T-helper 9 cell (primary cell): ENCODE results near the gene SULT2B1.
A peak's percentile ranks its signal among the peaks of the same experiment; 100 is the strongest.

Experiments used
- DNase-seq: peaks from one replicate; pipeline ENCODE4 v3.0.0-alpha.2; 2020

Gene SULT2B1

DNA sequence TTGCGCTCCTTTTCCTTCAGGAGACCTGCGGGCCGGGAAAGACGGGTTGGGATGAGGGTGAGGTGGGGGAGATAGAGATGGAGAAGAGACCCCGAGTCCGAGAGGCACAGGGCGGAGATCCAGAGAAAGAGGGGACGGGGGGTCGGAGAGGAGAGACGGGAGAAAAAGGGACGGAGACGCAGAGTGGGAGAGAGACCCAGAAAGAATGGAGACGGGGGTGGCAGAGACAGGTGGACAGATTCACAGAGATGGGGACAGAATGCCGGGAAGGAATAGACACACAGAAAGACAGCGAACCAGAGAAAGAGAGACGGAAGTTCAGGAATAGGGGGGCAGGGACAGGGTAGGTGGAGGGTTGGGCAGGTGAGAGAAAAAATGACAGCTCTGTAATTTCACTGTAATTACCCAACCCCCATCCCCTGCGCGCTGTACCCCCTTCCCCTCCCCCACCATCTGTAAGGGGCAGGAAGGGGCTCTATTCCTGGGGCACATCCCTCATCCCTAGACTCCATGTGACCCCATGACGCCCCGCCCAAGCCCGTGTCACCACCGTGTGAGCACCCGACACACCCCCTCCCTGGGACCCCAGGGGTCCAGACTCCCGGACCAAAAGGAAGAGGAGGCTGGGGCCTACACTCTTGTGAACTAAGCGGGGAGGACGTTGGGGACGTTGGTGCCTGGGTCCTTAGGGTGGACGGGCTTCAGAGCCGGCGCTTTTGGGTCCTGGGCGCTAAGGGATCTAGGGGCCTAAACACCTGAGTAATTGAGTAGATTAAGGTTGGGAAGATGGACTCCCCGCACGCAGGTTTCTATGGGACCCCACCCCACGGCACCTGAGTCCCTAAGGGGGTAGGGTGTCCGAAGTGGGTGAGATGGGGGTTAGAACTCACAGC lies 84.2 kb downstream of the SULT2B1 start:
- no peak for DNase-seq

DNA sequence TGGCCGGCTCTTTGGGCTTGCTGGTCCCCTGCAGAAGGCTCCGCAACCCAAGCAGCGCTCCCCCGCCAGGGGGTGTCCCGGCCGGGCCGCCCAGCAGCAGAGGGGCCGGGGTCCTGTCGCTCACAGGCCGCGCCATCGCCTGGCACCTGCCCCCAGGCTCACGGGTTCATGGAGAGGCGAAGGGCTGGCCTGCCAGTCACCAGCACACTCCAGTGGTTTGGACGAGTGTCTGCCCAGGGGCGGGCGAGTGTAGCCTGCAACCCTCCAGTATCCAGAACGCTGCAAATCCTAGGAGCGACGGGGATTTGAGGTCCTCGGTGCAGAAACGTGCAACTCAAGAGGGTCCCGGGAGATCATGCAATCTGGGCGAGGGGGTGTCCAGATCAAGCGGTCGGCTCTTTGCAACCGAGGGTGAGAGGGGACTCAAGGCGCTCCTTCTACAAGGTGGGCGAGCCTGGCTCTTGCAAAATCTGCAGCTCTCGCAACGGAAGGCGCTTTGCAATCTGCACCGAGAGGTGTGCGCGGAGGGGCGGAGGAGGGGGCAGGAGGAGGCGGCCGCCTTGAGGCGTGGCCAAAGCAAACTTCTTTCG lies 85.0 kb downstream of the SULT2B1 start, which contains the start of gene DBP:
Gene DBP, minus strand, starts transcription at position 521 of the 590 bp plus-strand sequence. Its CDS starts 385 bp downstream, at position 136.
- DNase-seq, result peak; percentile 33

DNA sequence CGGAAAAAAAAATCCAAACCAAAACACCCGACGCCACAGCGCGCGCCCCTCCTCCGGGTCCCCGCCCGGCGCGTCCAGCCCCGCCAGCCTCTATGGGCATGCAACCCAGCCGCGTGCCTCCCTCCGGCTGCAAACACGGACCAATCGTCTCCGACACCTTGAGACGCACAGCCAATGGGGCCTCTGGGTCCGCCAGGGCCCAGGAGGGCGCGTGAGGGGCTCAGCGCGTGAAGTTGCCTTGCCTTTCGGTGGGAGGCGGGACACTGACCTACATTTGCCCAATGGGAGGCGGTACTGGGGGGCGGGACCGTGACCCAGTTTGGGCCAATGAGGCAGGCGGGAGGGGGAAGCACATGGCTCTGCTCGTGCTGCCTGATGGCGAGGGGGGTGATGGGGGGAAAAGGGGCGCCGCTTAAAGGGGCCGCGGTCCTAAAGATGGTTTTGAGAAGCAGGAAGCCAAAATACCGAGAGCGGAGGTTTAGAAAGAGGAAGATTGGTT lies 85.5 kb downstream of the SULT2B1 start:
- peak; percentile 98 for DNase-seq

DNA sequence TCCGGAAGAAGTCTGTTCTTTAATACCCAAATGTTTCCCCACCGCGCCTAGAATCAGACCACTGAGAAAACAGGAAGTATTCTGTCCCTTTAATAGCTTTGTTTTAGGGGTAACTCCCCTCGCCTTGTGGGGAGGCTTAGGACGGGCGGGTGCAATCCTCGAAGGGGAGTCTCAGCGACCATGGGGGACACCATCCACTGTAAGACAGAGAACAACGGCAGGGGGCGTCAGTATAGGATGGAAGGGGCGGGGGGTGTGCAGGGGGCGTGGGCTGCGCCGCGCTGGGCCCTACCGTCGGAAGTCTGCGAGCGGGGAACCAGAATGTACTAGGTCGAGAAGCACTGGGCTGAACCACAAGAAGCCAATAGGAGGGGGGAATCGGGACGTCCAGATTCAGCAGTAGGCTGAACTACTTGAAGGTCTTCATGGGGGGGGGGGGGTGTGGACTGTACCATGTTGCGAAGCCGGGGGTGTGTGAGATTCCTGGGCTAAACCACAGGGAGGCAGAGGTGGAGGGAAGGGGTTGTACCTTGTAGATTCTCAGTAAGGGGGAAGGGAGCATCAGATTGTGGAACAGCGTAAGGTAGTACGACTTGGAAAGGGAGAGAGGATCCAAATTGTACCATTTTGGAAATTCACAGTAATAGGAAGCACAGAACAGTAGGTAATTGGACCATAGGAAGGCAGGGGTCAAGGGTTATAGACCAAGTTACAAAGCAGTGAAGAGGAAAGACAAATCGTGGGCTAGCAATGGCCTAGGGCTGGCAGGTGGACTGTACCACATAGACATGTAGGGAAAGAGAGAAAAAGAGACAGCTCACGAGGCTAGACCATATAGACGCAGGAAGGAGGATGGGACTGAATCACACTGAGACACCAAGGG lies 86.2 kb downstream of the SULT2B1 start:
- peak; percentile 77 for DNase-seq

DNA sequence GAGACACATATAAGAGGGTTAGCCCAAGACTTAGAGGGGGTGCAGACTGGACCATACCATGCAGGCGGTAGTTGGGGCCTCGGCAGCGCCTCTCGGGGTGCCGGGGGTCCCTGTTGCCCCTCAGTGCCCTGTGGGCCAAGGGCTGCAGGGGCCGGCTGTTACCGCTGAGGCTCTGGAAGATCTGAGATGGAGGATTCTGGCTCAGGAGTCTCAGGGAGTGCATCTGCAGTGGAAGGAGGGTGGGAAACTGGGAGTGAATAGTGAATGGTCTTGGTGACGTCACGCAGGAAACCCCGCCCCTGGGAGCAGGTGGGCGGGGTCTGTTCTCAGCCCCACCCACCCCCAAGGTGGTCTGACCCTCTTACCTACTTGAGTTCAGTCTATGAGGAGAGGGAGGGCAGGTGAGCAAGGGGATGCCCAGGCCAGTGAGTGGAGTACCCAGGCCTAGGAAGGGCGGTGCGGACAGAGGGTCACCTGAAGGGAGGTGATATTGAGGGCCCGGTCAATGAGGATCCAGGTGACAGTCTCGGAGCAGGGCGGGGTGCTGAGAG lies 86.9 kb downstream of the SULT2B1 start:
- DNase-seq, result no peak

DNA sequence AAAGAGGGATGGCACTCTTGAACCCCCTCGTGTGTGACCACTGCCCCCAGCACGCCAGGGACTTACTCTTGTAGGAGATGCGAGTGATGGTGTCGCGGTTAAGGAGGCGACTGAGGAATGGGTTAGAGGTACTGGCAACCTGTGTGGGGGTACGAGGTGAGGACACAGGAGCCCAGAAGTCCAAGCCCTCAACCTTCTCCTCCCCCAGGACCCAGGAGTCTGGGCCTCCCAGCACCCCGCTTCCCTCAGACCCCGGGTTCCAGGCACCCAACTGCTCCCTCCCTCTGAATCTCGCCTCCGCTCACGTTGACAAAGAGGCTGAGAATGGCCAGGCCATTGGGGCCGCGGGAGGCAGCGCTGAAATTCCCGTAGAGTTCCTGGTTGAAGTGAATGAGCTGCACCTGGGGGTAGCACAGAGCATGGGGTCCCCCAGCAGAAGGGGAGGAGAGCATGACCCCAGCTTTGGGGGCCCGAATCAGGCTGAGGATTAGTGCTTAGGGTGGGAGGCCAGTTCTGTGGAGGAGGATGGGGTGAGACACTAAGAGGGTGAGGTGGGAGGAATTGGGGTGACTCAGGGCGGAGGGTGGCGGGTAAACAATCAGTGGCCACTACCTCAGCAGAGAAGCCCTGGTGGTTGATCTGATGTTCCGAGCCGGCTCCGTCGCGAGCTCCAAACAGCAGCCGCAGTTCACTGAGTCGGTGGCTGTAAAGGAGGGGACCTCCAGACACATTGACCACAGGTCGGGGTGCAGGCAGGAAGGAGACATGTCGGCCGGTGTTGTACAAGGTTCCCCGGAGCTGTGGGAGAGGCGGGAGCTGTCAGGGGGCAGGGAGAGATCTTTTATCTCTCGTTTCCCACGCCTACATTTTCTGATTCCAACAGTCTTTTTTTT lies 87.8 kb downstream of the SULT2B1 start:
- no peak for DNase-seq

DNA sequence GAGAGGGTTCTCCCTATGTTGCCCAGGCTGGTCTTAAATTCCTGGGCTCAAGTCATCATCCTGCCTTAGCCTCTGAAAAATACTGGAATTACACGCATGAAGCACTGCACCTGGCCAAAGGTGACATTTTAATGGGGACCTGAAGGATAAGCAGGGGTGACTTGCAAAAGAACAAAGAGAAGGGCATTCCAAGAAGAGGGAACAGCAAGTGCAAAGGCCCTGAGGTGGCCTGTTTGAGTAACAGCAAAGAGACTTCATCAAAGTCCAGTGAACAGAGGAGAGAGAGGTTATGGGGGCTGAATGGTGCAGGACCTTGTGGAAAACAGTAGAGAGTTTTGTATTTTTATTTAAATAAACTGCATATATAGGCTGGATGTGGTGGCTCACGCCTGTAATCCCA lies 89.9 kb downstream of the SULT2B1 start:
- DNase-seq, result no peak

DNA sequence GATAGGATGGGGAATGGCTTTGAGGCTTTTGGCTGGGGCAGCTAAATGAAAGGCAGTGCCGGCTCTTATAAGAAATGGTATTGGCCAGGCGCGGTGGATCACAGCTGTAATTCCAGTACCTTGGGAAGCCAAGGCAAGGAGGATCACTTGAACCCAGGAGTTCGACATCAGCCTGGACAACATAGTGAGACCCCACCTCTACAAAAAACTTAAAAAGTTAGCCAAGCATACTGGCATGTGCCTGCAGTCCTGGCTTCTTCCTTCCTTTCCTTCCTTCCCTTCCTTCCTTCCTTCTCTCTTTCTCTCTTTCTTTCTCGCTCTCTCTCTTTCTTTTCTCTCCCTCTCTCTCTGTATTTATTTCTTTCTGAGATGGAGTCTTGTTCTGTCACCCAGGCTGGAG lies 90.9 kb downstream of the SULT2B1 start:
- DNase-seq, result no peak

DNA sequence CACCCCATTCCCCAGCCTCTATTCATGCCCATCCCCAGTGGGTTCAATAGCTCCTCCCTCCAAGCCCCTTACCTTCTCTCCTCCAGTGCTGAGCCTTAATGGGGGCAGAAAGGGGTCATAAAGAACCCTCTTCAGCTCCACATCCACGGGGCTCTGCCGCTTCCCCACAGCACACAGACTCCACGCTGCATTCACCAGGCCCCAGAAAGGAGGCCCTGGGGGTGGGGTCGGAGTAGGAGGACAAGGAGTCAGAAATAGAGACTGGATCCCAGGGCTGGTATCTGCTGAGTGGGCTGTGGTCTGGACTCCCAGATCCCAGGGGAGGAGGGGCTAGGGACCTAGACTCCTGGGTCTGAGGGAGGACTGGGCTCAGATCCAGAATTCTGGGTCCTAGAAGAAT lies 92.4 kb downstream of the SULT2B1 start:
- no peak for DNase-seq

DNA sequence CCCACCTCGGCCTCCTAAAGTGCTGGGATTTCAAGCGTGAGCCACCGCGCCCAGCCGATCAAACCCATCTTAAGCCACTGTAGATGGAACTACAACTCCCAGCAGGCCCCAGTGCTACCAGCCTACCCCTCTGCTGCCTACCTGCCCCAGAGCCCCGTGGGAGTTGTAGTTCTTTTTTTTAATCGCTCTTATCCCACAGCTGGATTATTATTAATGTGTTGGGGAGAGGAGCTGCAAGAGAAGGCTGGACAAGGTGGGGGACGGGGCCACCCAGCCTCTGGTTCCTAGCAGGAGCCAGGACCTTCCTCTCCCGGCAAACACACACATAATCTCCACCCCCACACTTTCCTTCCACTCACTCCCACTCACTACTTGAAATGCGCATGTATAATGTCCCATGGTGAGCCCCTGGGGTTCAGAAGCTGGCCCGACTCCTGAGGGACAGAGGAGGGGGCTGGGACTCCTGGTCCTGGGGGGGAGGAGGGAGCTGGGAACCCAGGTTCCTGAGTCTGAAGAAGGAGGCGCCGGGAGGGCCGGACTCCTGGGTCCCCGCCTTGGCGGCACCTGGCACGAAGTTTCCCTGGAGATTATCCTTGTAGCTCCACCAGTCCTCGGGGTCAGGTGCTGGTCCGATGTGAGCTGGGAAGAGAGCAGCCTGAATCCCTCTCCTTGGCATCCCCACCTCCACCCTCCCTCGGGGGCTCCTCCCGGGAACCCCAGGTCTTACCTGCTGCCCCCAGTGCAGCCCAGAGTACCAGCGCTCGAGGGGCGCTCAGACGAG lies 93.1 kb downstream of the SULT2B1 start:
- peak; percentile 63 for DNase-seq

DNA sequence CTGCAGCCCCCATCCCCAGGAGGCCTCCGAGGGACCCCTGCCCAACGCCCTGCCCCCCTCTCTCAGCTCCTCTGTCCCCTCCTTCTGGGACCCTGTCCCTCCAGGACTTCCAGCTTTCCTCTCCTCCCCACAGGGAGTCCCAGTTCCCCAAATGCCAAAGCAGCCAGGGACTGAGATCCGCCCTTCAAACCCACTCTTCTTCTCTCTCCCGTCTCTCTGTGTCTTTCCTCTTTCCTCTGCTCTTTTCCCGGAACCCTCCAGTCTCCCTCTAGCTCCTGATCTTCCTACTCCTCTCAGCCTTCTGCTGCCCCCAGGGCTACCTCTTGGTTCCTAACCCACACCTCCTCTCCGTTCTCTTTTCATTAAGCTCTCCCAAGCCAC lies 93.6 kb downstream of the SULT2B1 start:
- DNase-seq, result no peak

DNA sequence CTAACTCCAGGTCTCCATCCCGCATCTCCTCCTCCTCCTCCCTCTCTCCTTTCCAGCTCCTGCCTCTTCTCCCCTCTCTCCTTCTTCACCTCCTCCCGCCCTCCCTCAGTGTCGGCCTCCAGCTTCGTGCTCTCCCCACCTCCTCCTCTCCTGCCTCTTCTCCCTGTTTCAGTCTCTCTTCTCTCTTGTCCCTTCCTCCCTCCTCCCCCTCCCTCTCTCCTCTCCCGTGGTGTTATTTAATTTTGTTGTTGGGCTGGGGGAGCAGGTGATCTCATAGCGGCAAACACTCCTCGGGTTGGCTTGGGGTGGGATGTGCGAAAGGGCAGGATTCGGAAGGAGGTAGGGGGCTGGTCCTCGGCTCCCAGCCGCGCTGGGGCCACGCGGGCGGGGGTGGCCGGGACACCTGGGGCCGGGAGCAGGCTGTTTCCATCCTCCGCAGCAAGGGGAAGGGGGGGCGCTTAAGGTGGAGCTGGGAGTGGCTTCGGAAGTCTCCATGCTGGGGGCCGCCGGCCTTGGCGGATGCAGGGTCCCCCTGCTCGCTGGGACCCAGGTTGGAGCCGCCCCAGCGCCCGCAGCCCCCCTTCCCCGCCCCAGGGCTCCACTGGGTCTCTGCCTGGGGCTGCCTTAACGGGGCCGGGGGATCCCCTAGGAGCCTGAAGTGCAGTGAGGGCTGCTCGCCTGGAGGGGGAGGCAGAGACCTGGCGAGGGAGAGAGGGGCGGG lies 94.2 kb downstream of the SULT2B1 start, which contains the start of gene CA11:
Gene CA11, minus strand, starts transcription at position 187 of the 721 bp plus-strand sequence. CDS start 555 bp downstream, outside the sequence.
- DNase-seq, result peak; percentile 92

DNA sequence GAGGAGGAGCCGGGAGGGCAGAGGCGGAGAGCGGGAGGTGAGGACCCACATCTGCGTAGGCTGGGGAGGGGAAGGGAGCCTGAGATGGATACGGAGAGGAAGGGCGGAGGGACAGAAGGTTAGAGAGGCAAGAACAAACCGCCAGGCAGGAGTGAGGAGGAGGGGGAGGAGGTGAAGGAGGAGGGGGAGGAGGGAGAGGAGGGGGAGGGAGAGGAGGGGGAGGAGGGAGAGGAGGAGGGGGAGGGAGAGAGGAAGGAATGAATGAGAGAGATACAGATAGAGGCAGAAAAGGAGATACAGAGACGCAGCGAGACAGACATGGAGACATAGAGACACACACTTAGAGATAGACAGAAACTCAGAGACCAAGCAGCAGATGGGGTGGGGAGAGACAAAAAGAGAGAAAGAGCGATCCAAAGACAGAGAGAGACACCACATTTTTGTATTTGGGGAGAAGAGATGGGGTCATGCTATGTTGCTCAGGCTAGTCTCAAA lies 94.8 kb downstream of the SULT2B1 start:
- no peak for DNase-seq

DNA sequence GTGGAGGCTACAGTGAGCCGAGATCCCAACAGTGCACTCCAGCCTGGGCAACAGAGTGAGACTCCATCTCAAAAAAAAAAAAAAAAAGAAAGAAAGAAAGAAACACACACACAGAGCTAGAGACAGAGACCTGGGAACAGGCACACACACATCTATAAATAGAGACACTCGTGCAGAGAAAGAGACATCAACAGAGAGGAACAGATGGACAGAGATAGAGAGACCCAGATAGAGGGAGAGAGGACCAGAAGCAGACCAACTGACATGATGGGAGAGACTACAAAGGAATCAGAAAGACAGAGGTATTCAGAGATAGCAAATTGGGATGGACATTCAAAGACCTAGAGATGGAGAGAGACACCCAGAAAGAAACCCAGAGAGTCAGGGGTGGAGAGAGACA lies 96.2 kb downstream of the SULT2B1 start:
- DNase-seq, result no peak
